GM18909 (cell line): Measurements from ENCODE around the gene ZNF296.

ENCODE experiments used
- ATAC-seq: cut with Tn5 transposase; IDR thresholded peaks from one replicate; pipeline ENCODE4 v1.9.1; 2021; ENCODE audit warnings: mild to moderate bottlenecking; ENCODE audit not compliant: unreplicated experiment, poor library complexity

Gene ZNF296

DNA sequence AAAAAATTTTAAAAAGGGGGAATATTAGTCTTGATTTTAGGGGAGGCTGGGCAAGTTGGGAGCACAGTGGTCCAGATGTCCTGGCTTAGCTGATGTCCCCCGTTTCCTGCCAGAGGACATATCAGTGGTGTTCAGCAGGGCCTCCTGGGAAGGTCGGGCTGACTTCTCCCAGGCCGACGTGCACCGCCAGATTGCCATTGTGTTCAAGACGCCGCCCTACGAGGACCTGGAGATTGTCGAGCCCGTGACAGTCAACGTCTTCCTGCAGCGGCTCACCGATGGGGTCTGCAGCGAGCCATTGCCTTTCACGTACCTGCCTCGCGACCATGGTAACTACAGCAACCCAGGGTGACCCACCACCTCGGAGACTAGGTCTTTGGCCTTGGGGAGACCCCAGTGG lies 43.9 kb downstream of the ZNF296 start:
- ATAC-seq, result no peak

DNA sequence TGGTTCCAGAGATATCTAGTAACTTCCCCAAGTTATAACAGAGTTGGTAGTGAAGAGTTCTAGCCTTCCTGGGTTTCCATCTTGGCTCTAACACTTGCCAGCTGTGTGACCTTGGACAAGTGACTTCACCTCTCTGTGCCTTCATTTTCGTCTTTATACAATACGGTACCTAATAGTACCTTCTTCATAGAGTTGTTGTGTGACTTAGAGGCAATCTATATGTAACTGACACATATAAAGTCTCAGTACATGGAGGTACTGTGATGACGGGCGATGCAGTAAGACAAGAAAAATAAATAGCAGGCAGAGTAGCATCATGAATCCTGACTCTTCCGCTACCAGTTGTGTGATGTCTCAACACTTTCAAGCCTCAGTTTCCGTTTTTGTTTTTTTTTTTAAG lies 45.5 kb downstream of the ZNF296 start:
- no peak for ATAC-seq

DNA sequence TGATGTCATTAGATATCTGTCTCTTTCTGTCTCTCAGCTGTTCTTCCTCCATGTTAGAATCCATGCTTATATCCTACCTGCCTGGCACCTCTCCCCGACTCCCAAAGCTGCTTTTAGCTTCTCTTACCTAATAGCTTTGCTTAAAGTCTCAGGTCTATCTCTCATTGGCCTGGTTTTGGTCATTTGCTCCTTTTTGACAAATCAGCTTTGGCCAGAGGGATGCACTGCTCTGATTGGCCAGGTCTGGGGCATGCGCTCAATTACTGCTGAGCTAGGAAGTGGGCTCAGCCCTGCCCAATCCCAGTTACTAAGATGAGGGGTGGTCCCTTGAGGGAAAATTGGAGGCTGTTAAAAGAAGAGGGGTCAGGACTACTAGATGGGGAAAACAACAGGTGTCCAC lies 48.9 kb downstream of the ZNF296 start:
- ATAC-seq, result no peak

GRCh38 chr19:45025264-45025663 lies 51.0 kb downstream of the ZNF296 start:
- ATAC-seq, result no peak

DNA sequence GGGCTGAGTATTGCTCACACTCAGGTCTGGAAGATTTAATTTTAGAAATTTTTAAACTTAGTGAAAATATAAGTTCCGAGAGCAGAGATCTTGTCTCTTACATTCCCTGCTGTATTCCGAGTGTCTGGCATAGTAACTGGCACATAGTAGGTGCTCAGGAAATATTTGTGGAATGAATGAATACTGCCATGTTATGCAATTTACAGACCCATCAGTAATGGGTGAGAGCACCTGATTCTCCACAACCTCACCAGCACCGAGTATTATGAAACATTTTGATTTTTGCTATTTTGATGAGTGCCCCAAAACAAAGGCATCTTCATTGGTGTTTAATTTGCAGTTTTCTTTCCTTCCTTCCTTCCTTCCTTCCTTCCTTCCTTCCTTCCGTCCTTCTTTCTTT lies 53.2 kb downstream of the ZNF296 start:
- no peak for ATAC-seq

DNA sequence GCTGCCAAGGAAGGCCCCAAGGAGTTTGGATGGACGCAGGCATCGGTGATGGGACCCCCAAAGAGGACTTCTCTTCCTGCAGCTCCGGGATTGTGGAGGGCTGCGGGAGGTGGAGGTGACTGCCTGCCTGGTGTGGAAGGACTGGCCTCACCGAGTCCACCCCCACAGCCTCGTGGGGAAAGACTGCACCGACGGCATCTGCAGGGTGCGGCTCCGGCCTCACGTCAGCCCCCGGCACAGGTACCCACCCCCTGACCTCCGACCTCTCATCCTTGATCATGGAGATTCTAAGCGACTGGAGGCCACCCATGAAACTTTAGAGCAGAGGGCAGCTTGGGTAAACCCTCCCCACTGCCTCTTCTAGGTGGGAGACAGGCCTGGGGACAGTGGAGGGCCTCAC lies 54.3 kb downstream of the ZNF296 start:
- ATAC-seq, result no peak
